ENCODE measurements around the gene CD99L2. TPM values are rescaled to one million over a fixed set of nuclear protein-coding genes. Genes with fewer than 3 reads are reported as not detected.

Gene CD99L2
- total and polyA plus RNA-seq, 10 donors = 8.2 to 51.8 (median 31.8) TPM

DNA sequence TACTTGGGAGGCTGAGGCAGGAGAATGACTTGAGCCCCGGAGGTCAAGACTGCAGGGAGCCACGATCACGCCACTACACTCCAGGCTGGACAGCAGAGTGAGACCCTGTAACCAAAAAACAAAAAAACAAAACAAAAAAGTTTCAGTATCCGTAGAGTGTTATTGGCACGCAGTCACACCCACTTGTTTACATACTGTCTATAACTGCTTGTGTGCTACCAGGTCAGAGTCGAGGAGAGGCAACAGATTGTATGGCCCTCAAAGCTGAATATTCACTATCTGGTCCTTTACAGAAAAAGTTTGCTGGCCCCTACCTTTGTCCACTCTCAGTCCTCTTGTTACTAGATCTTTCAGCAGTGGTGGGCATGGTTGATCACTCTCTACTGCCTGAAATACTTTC, 8.2 kb upstream of the CD99L2 start:
- no peak overlapping the region for H3K27ac ChIP-seq
- H3K9me3 ChIP-seq = no peaks in the 10 kb centered on the region
- intact Hi-C loops (cut with DNase I; ENCODE audit: low total_unique reads) = no loop called here
- DNase-seq = no peak
- TF ChIP-seq POLR2AphosphoS5 (IDR thresholded peaks at IDR 0.05) (no peak), POLR2A (IDR thresholded peaks at IDR 0.05) (no peak)
- TF ChIP-seq, protein P1, sequence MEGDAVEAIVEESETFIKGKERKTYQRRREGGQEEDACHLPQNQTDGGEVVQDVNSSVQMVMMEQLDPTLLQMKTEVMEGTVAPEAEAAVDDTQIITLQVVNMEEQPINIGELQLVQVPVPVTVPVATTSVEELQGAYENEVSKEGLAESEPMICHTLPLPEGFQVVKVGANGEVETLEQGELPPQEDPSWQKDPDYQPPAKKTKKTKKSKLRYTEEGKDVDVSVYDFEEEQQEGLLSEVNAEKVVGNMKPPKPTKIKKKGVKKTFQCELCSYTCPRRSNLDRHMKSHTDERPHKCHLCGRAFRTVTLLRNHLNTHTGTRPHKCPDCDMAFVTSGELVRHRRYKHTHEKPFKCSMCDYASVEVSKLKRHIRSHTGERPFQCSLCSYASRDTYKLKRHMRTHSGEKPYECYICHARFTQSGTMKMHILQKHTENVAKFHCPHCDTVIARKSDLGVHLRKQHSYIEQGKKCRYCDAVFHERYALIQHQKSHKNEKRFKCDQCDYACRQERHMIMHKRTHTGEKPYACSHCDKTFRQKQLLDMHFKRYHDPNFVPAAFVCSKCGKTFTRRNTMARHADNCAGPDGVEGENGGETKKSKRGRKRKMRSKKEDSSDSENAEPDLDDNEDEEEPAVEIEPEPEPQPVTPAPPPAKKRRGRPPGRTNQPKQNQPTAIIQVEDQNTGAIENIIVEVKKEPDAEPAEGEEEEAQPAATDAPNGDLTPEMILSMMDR (IDR thresholded peaks at IDR 0.05 in 8 of 11, conservative IDR thresholded peaks at IDR 0.05 in 3 of 11) = no peak
- H3K27me3 ChIP-seq (replicated peaks in 1 of 7) = no peaks in the 10 kb centered on the region
- H3K4me3 ChIP-seq = no peak overlapping the region
- no peaks in the 10 kb centered on the region for H3K4me1 ChIP-seq
- WGBS, 5 donors = 79 to 92% (median 91%) methylated on average over 6 of the region's 6 CpGs
- no peaks in the 10 kb centered on the region for H3K36me3 ChIP-seq

DNA sequence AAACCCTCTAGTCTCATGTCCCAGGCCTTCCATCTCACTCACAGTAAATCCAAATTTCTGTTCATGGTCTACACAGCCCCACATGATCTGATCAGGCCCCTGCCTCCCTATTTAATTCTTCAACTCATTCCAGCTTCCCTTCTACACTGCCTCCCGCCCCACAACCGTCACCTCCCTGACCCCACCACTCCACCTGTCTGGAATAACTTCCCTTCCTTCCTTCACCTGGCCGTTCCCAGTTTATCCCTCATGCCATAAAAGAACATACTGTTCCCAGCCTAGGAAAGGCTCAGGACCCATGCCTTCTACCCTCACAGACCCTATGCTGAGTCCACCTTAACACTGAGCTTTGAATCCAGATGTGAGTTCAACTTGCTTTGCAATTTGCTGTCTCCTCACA, 6.8 kb upstream of the CD99L2 start:
- TF ChIP-seq POLR2AphosphoS5 (IDR thresholded peaks at IDR 0.05) = no peak
- TF ChIP-seq, protein P1 (IDR thresholded peaks at IDR 0.05 in 8 of 11, conservative IDR thresholded peaks at IDR 0.05 in 3 of 11) = no peak
- TF ChIP-seq POLR2A (IDR thresholded peaks at IDR 0.05) = no peak
- 64 to 85% (median 73%) methylated on average over 3 of the region's 3 CpGs for WGBS, 5 donors
- Histone ChIP-seq H3K9me3 (no peaks in the 10 kb centered on the region), H3K36me3 (no peaks in the 10 kb centered on the region), H3K27ac (no peak overlapping the region), H3K27me3 (replicated peaks in 1 of 7) (no peaks in the 10 kb centered on the region), H3K4me3 (no peak overlapping the region), H3K4me1 (no peaks in the 10 kb centered on the region)
- intact Hi-C loops (cut with DNase I; ENCODE audit: low total_unique reads) = no loop called here
- no peak for DNase-seq

DNA sequence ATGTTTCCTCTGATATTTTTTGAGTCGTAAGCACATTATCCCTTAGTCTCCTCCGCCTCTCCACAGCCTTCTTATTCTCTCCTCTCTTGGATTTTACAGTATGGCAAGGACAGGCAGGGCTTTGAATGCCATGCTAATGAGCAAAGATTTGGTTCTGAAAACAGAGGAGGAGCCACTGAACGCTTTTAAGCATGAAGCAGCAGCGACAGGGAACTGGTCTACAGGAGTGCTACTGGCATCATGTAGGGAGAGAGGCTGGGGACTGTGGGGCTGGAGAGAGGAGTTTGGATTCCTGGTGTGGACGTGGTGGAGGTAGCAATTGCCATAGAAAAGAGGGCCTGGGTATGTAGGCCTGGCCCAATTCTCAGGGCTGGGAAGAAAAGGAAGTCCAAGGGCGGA, 4.6 kb upstream of the CD99L2 start:
- Histone ChIP-seq H3K27ac (no peak overlapping the region), H3K4me1 (peaks cover 0 to 6% (median 1%) of the 10 kb centered on the region in 6 donors), H3K4me3 (no peak overlapping the region), H3K36me3 (no peaks in the 10 kb centered on the region), H3K27me3 (replicated peaks in 1 of 7) (no peaks in the 10 kb centered on the region), H3K9me3 (no peaks in the 10 kb centered on the region)
- WGBS, 5 donors = 60 to 87% (median 79%) methylated on average over 6 of the region's 6 CpGs
- intact Hi-C loops (cut with DNase I; ENCODE audit: low total_unique reads) = no loop called here
- TF ChIP-seq, protein P1 (IDR thresholded peaks at IDR 0.05 in 8 of 11, conservative IDR thresholded peaks at IDR 0.05 in 3 of 11) = no peak
- TF ChIP-seq POLR2AphosphoS5 (IDR thresholded peaks at IDR 0.05) (no peak), POLR2A (IDR thresholded peaks at IDR 0.05) (no peak)
- no peak for DNase-seq

DNA sequence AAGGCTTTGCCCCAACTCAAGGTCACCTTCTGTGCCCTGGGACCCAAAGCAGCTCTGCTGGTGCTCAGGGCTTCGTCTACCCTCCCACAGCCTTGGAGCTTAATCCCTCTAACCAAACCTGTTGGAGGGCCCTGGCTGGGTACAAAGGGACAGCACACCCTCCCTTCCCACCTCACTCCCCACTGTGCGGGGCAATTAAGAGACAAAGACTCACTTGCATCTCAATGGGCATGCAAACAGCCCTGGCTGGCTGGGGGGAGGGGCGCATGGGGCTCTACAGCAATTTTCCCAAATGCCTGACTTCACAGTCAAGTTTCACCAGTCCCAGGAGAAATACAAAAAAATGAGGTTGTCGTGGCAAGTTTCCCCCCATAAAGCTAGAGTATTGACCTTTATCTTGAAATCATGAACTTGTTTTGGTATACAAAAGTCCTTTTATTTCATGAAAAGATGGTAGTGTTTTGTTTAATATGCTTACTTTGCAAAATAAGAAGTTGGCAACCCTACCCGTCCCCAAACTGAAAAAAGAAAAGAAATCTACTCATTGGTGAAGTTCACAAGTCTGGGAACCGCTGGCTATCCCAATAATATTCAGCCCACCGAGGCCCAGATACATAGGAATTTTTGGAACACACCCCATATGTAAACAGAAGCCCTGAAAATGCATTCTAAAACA, 4.1 kb upstream of the CD99L2 start:
- WGBS, 5 donors = 52 to 85% (median 79%) methylated on average over 5 to 7 of the region's 7 CpGs
- Histone ChIP-seq H3K27me3 (replicated peaks in 1 of 7) (no peaks in the 10 kb centered on the region), H3K4me3 (no peak overlapping the region), H3K4me1 (peaks cover 0 to 8% (median 2%) of the 10 kb centered on the region in 6 donors), H3K36me3 (no peaks in the 10 kb centered on the region), H3K9me3 (no peaks in the 10 kb centered on the region), H3K27ac (no peak overlapping the region)
- TF ChIP-seq POLR2A (IDR thresholded peaks at IDR 0.05) (no peak), POLR2AphosphoS5 (IDR thresholded peaks at IDR 0.05) (no peak)
- TF ChIP-seq, protein P1 (IDR thresholded peaks at IDR 0.05 in 8 of 11, conservative IDR thresholded peaks at IDR 0.05 in 3 of 11) = no peak
- DNase-seq = no peak
- intact Hi-C loops (cut with DNase I; ENCODE audit: low total_unique reads) = no loop called here

All from spleen (tissue), 11 donors.